ENCODE measurements around the gene HYLS1.

- TF ChIP-seq CTCF (IDR thresholded peaks at IDR 0.05) (no peak), POLR2A (IDR thresholded peaks at IDR 0.05) (no peak)
Observed at GRCh38 chr11:125934473-125934872, 47.0 kb downstream of the HYLS1 start.

Measured in sigmoid colon (tissue), 3 donors.